ENCODE results near the gene TMEM202. TPM values are rescaled to one million over a fixed set of nuclear protein-coding genes. Genes with fewer than 3 reads are reported as not detected.
A peak's percentile ranks its signal among the peaks of the same experiment; 100 is the strongest.

Gene TMEM202
- polyA plus RNA-seq, 3 donors: not detected

GRCh38 chr15:72354496-72354895 is 43.6 kb upstream of the TMEM202 start:
- H3K9me3 Mint-ChIP-seq: no peaks in the 10 kb centered on the region
- Histone ChIP-seq H3K36me3 (replicated peaks in 1 of 2; ENCODE audit: control insufficient read depth in 1 of 2, insufficient read depth in 2 of 2, low read length in 2 of 2) (peaks cover 65 to 96% of the 10 kb centered on the region in 2 donors), H3K9me3 (replicated peaks in 1 of 2; ENCODE audit: control insufficient read depth in 1 of 2, insufficient read depth in 1 of 2, low read length in 2 of 2) (no peaks in the 10 kb centered on the region), H3K9ac (ENCODE audit: insufficient read depth, low read length, poor library complexity, severe bottlenecking) (no peak overlapping the region), H3K4me3 (replicated peaks in 1 of 3; ENCODE audit: low read depth in 2 of 3, low read length in 3 of 3) (no peak overlapping the region), H3K4me2 (replicated peaks; ENCODE audit: extremely low read depth, low read length, poor library complexity, severe bottlenecking) (no peak overlapping the region), H3K4me1 (ENCODE audit: control insufficient read depth in 1 of 2, insufficient read depth in 2 of 2, low read length in 2 of 2) (peaks cover 12 to 19% of the 10 kb centered on the region in 2 donors), H3K27me3 (ENCODE audit: control insufficient read depth in 2 of 2, insufficient read depth in 2 of 2, low read length in 2 of 2) (no peaks in the 10 kb centered on the region), H2AFZ (ENCODE audit: insufficient read depth, low read depth, low read length, poor library complexity, severe bottlenecking) (no peak overlapping the region), H3K27ac (ENCODE audit: low read depth in 1 of 2, low read length in 2 of 2) (no peak overlapping the region), H3K79me2 (ENCODE audit: insufficient read depth, low read length) (peaks cover 36% of the 10 kb centered on the region), H4K20me1 (ENCODE audit: insufficient read depth, low read length) (peaks cover 47% of the 10 kb centered on the region)
- H3K4me1 Mint-ChIP-seq: peaks cover 29% of the 10 kb centered on the region
- H3K4me3 Mint-ChIP-seq: no peak overlapping the region
- H3K27me3 Mint-ChIP-seq (ENCODE audit: low read depth in 3 of 3): no peaks in the 10 kb centered on the region
- intact Hi-C loops (cut with micrococcal nuclease): no loop called here
- WGBS (ENCODE audit: insufficient coverage): no CpG with 5 or more reads among the region's 1 CpG
- H3K36me3 Mint-ChIP-seq: peaks cover 71 to 93% of the 10 kb centered on the region in 2 donors
- no peak for TF ChIP-seq CTCF (IDR thresholded peaks at IDR 0.05)
- DNase-seq: no peak
- H3K27ac Mint-ChIP-seq: no peak overlapping the region

GRCh38 chr15:72358121-72358520 is 40.0 kb upstream of the TMEM202 start:
- H3K27ac Mint-ChIP-seq: peak overlapping the region in 1 of 7 donors; percentile 60
- H3K4me1 ChIP-seq (ENCODE audit: control insufficient read depth in 1 of 2, insufficient read depth in 2 of 2, low read length in 2 of 2): peaks cover 16 to 19% of the 10 kb centered on the region in 2 donors
- H3K36me3 ChIP-seq (replicated peaks in 1 of 2; ENCODE audit: control insufficient read depth in 1 of 2, insufficient read depth in 2 of 2, low read length in 2 of 2): peaks cover 32 to 67% of the 10 kb centered on the region in 2 donors
- H2AFZ ChIP-seq (ENCODE audit: insufficient read depth, low read depth, low read length, poor library complexity, severe bottlenecking): no peak overlapping the region
- no peak overlapping the region for H3K27ac ChIP-seq (ENCODE audit: low read depth in 1 of 2, low read length in 2 of 2)
- peaks cover 38 to 57% of the 10 kb centered on the region in 2 donors for H3K36me3 Mint-ChIP-seq
- H3K27me3 ChIP-seq (ENCODE audit: control insufficient read depth in 2 of 2, insufficient read depth in 2 of 2, low read length in 2 of 2): no peaks in the 10 kb centered on the region
- intact Hi-C loops (cut with micrococcal nuclease): no loop called here
- H3K79me2 ChIP-seq (ENCODE audit: insufficient read depth, low read length): peaks cover 72% of the 10 kb centered on the region
- no peak for DNase-seq
- TF ChIP-seq CTCF (IDR thresholded peaks at IDR 0.05): no peak
- H3K9ac ChIP-seq (ENCODE audit: insufficient read depth, low read length, poor library complexity, severe bottlenecking): no peak overlapping the region
- peaks cover 83% of the 10 kb centered on the region for H4K20me1 ChIP-seq (ENCODE audit: insufficient read depth, low read length)
- no peaks in the 10 kb centered on the region for H3K9me3 ChIP-seq (replicated peaks in 1 of 2; ENCODE audit: control insufficient read depth in 1 of 2, insufficient read depth in 1 of 2, low read length in 2 of 2)
- H3K9me3 Mint-ChIP-seq: no peaks in the 10 kb centered on the region
- H3K4me1 Mint-ChIP-seq: peaks cover 29% of the 10 kb centered on the region
- no peak overlapping the region for H3K4me3 Mint-ChIP-seq
- 100% methylated on average over 2 of the region's 3 CpGs for WGBS (ENCODE audit: insufficient coverage)
- H3K27me3 Mint-ChIP-seq (ENCODE audit: low read depth in 3 of 3): no peaks in the 10 kb centered on the region
- no peak overlapping the region for H3K4me2 ChIP-seq (replicated peaks; ENCODE audit: extremely low read depth, low read length, poor library complexity, severe bottlenecking)
- H3K4me3 ChIP-seq (replicated peaks in 1 of 3; ENCODE audit: low read depth in 2 of 3, low read length in 3 of 3): no peak overlapping the region
